ENCODE results near the gene FHL1. TPM values are rescaled to one million over a fixed set of nuclear protein-coding genes. Genes with fewer than 3 reads are reported as not detected.

The FHL1 gene
- total RNA-seq, 1 donor from 2014 or later: 1,867 TPM

- Histone ChIP-seq H3K27ac (replicated peaks) (no peak overlapping the region), H3K9me3 (replicated peaks) (no peaks in the 10 kb centered on the region), H3K4me3 (no peak overlapping the region), H3K27me3 (ENCODE audit: low read depth) (no peaks in the 10 kb centered on the region), H3K36me3 (no peaks in the 10 kb centered on the region), H3K4me1 (peaks cover 13% of the 10 kb centered on the region)
- no peak for DNase-seq
- intact Hi-C loops (cut with micrococcal nuclease): no loop called here
- no peak for TF ChIP-seq CTCF (IDR thresholded peaks at IDR 0.05; ENCODE audit: borderline replicate concordance)
These were observed 25.1 kb upstream of the FHL1 start for GRCh38 chrX:136122207-136122606.

- no peak overlapping the region for H3K4me3 ChIP-seq
- intact Hi-C loops (cut with micrococcal nuclease): no loop called here
- no peak for DNase-seq
- H3K4me1 ChIP-seq: peaks cover 18% of the 10 kb centered on the region
- H3K27me3 ChIP-seq (ENCODE audit: low read depth): no peaks in the 10 kb centered on the region
- H3K9me3 ChIP-seq (replicated peaks): no peaks in the 10 kb centered on the region
- H3K36me3 ChIP-seq: no peaks in the 10 kb centered on the region
- no peak overlapping the region for H3K27ac ChIP-seq (replicated peaks)
- TF ChIP-seq CTCF (IDR thresholded peaks at IDR 0.05; ENCODE audit: borderline replicate concordance): no peak
These were observed 22.2 kb upstream of the FHL1 start for GRCh38 chrX:136125106-136125505.

- no peak for TF ChIP-seq CTCF (IDR thresholded peaks at IDR 0.05; ENCODE audit: borderline replicate concordance)
- no peak overlapping the region for H3K4me3 ChIP-seq
- intact Hi-C loops (cut with micrococcal nuclease): no loop called here
- H3K27me3 ChIP-seq (ENCODE audit: low read depth): no peaks in the 10 kb centered on the region
- peak overlapping the region; percentile 85 for H3K27ac ChIP-seq (replicated peaks)
- no peak for DNase-seq
- no peaks in the 10 kb centered on the region for H3K36me3 ChIP-seq
- no peaks in the 10 kb centered on the region for H3K9me3 ChIP-seq (replicated peaks)
- peaks cover 18% of the 10 kb centered on the region for H3K4me1 ChIP-seq
These were observed 21.0 kb upstream of the FHL1 start for GRCh38 chrX:136126371-136126770.

GRCh38 chrX:136126872-136127406 lies 20.4 kb upstream of the FHL1 start:
- Histone ChIP-seq H3K9me3 (replicated peaks) (no peaks in the 10 kb centered on the region), H3K4me3 (no peak overlapping the region), H3K27ac (replicated peaks) (peak overlapping the region; percentile 85), H3K36me3 (no peaks in the 10 kb centered on the region), H3K4me1 (peaks cover 18% of the 10 kb centered on the region), H3K27me3 (ENCODE audit: low read depth) (no peaks in the 10 kb centered on the region)
- no peak for DNase-seq
- intact Hi-C loops (cut with micrococcal nuclease): no loop called here
- TF ChIP-seq CTCF (IDR thresholded peaks at IDR 0.05; ENCODE audit: borderline replicate concordance): no peak

- no peak for TF ChIP-seq CTCF (IDR thresholded peaks at IDR 0.05; ENCODE audit: borderline replicate concordance)
- intact Hi-C loops (cut with micrococcal nuclease): no loop called here
- Histone ChIP-seq H3K27me3 (ENCODE audit: low read depth) (no peaks in the 10 kb centered on the region), H3K27ac (replicated peaks) (no peak overlapping the region), H3K36me3 (no peaks in the 10 kb centered on the region), H3K9me3 (replicated peaks) (no peaks in the 10 kb centered on the region), H3K4me3 (no peak overlapping the region), H3K4me1 (peaks cover 12% of the 10 kb centered on the region)
- no peak for DNase-seq
These were observed 18.6 kb upstream of the FHL1 start for GRCh38 chrX:136128743-136129142.
